Calu3 (cell line): ENCODE measurements around the gene SRSF3. TPM values are rescaled to one million over a fixed set of nuclear protein-coding genes. Genes with fewer than 3 reads are reported as not detected.

Experiments
- BruUV-seq: library from RNA; stranded (reverse); fragments of 400-500 nt; replicated peaks from 2 replicates; lab custom pipeline; 2021; lab: Mats Ljungman, UMichigan
- CTCF ChIA-PET: fragments of 300-600 bp; sonication (Branson Sonifier 250); formaldehyde crosslinking; loops from one replicate; lab custom pipeline; 2022; ENCODE audit warnings: antibody characterized with exemption; lab: Charles Lee
- DNase-seq: peaks from one replicate; pipeline ENCODE4 v3.0.0; 2022
- H3K27ac Mint-ChIP-seq: one replicate; pipeline ENCODE4 v1.8.0; 2022; ENCODE audit warnings: mixed read lengths; ENCODE audit not compliant: unreplicated experiment
- H3K27me3 Mint-ChIP-seq: one replicate; pipeline ENCODE4 v1.8.0; 2022; ENCODE audit warnings: mixed read lengths; ENCODE audit not compliant: unreplicated experiment
- H3K36me3 Mint-ChIP-seq: one replicate; pipeline ENCODE4 v1.8.0; 2022; ENCODE audit warnings: mild to moderate bottlenecking, moderate library complexity, mixed read lengths; ENCODE audit not compliant: insufficient read depth, unreplicated experiment
- H3K4me1 Mint-ChIP-seq: one replicate; pipeline ENCODE4 v1.8.0; 2022; ENCODE audit warnings: mild to moderate bottlenecking, low read depth, mixed read lengths; ENCODE audit not compliant: unreplicated experiment
- H3K4me3 Mint-ChIP-seq: one replicate; pipeline ENCODE4 v1.8.0; 2022; ENCODE audit warnings: mild to moderate bottlenecking, low read depth, moderate library complexity, mixed read lengths; ENCODE audit not compliant: unreplicated experiment
- H3K9me3 Mint-ChIP-seq: one replicate; pipeline ENCODE4 v1.8.0; 2022; ENCODE audit warnings: low read depth, mixed read lengths; ENCODE audit not compliant: unreplicated experiment
- intact Hi-C: fragments of 100-400 bp; cut with micrococcal nuclease; formaldehyde crosslinking; loops from one replicate; pipeline ENCODE4 v1.10.0; 2022; ENCODE audit not compliant: unreplicated experiment
- total RNA-seq: library from RNA; stranded (reverse); gene quantifications from 2 replicates; pipeline ENCODE4 v1.2.3, GENCODE V29; 2022
- TF ChIP-seq, protein P1 (sequence below): fragments of 200-600 bp; IDR thresholded peaks from one replicate; pipeline ENCODE4 v1.8.0; 2022; ENCODE audit warnings: antibody characterized with exemption; ENCODE audit not compliant: unreplicated experiment

The SRSF3 gene
- total RNA-seq, 1 experiment from 2014 or later, result 370 TPM

DNA sequence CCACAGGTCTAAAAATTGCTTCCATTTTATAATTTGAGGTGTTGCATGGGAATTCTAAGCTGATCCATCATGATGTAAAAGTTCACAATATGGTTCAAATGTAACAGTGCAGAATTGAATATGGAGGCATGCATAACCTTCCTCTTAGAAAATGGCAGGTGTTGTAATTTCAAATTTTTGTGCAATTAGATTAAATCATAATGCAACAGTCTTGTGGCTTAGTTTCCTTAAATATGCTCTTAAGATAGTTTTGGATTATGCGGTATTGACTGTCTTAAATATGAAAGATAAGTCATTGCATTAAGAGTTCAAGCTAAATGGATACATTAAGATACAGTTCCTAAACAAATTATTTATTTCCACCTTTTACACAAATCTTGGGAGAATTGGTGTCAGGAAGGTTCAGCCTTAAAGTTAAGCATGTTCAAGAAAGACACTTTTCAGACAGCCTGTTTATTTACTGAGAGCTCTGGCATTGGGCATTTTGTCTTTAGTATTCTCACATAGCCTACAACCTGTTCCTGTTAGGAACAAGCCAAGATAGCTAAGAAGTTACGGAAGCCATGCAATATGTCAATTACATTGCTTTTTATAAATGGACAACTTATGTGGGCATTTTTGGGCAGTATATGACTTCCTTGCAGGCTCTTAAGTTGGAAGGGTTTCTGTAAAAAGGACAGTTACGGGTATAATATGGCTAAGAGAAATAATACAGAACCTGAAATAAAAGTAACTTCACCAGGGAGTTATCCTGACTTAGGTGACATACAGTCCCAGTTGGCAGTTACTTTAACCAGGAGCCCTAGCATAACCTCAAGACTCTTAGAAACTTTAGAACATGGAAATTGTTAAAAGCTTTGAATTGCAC is 9.3 kb downstream of the SRSF3 start:
- no peak for DNase-seq
- Mint-ChIP-seq H3K36me3 (peaks cover 100% of the 10 kb centered on the region), H3K9me3 (no peaks in the 10 kb centered on the region), H3K4me3 (no peak overlapping the region), H3K4me1 (peaks cover 20% of the 10 kb centered on the region), H3K27ac (peak overlapping the region; percentile 52), H3K27me3 (no peaks in the 10 kb centered on the region)
- TF ChIP-seq, protein P1, sequence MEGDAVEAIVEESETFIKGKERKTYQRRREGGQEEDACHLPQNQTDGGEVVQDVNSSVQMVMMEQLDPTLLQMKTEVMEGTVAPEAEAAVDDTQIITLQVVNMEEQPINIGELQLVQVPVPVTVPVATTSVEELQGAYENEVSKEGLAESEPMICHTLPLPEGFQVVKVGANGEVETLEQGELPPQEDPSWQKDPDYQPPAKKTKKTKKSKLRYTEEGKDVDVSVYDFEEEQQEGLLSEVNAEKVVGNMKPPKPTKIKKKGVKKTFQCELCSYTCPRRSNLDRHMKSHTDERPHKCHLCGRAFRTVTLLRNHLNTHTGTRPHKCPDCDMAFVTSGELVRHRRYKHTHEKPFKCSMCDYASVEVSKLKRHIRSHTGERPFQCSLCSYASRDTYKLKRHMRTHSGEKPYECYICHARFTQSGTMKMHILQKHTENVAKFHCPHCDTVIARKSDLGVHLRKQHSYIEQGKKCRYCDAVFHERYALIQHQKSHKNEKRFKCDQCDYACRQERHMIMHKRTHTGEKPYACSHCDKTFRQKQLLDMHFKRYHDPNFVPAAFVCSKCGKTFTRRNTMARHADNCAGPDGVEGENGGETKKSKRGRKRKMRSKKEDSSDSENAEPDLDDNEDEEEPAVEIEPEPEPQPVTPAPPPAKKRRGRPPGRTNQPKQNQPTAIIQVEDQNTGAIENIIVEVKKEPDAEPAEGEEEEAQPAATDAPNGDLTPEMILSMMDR, result no peak
- no TSS peak for BruUV-seq
- intact Hi-C loops, result no loop called here
- CTCF ChIA-PET, result interaction anchor here (0.7 to 1.2 kb wide), 2 partner anchors 12 to 217 kb away, joined by 3 to 4 read pairs; no protein-coding TSS in a partner anchor

DNA sequence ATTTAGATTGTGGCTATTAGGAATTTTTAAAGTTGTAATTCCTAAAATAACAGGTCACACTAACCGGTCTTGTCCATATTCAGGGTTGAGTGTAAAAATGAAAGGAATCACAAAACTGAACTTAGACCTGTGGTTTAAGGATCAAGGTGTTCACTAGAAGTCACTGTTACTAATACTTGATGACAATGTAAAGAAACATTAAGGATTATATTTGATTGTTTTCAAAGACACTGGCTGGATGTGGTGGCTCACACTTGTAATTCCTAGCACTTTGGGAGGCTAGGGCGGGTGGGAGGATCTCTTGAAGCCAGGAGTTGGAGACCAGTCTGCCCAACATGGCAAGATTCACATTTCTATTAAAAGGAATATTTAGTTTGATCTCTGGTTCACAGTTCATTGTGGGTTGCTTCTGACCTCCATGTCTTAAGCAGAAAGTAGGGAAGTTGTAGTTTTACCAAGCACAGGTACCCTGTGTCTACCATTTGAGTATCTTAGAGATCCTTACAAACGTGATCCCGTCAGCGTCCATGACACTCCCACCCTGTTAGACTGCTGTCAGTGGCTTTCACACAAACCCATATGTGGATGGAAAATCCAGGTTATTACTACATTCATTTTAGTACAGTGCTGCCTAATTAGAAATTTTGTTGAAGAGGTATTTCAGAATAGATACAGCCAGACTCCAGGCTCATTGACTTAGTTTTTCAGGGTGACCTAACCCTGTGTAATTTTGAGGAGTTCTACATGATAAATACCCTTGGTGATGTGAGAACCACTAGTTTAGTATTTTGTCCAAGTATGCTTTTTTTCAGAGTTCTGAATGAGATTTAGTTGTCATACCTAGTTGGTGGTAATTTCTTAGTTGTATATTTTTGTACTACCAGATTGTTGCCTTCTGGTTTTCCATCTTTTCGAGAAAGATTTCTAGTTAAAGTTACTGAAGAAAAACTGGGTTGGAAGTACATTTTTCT is 10.2 kb downstream of the SRSF3 start:
- no TSS peak for BruUV-seq
- Mint-ChIP-seq H3K4me3 (no peak overlapping the region), H3K9me3 (no peaks in the 10 kb centered on the region), H3K27me3 (no peaks in the 10 kb centered on the region), H3K36me3 (peaks cover 100% of the 10 kb centered on the region), H3K4me1 (peaks cover 19% of the 10 kb centered on the region), H3K27ac (peak overlapping the region; percentile 52)
- CTCF ChIA-PET, result interaction anchor here (1.2 kb wide), 1 partner anchor 11 kb away, joined by 4 read pairs; no protein-coding TSS in a partner anchor
- DNase-seq, result no peak
- intact Hi-C loops, result no loop called here
- TF ChIP-seq, protein P1, result no peak

DNA sequence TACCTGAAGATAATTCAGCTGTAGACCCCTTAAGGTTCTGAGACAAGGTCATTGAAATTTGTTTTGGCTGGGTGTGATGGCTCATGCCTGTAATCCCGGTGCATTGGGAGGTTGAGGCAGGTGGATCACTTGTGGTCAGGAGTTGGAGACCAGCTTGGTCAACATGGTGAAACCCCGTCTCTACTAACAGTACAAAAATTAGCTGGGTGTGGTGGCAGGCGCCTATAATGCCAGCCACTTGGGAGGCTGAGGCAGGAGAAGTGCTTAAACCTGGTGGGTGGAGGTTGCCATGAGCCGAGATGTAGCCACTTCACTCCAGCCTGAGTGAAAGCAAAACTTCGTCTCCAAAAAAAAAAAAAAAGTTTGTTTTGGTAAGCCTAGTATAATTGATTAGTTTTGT is 11.0 kb downstream of the SRSF3 start:
- H3K4me1 Mint-ChIP-seq, result peaks cover 16% of the 10 kb centered on the region

More for the DNA sequence above, 11.0 kb downstream of the SRSF3 start:
- CTCF ChIA-PET, result no interaction called here
- no peaks in the 10 kb centered on the region for H3K27me3 Mint-ChIP-seq
- no peak for DNase-seq
- no peak overlapping the region for H3K4me3 Mint-ChIP-seq
- no peaks in the 10 kb centered on the region for H3K9me3 Mint-ChIP-seq
- TF ChIP-seq, protein P1, result no peak
- peaks cover 100% of the 10 kb centered on the region for H3K36me3 Mint-ChIP-seq
- intact Hi-C loops, result no loop called here
- no TSS peak for BruUV-seq
- peak overlapping the region; percentile 33 for H3K27ac Mint-ChIP-seq
